H1 (cell line): ENCODE measurements around the gene CCDC40. TPM values are rescaled to one million over a fixed set of nuclear protein-coding genes. Genes with fewer than 3 reads are reported as not detected.

Experiments
- CTCF ChIA-PET: fragments of 300-600 bp; sonication (Branson Sonifier 250); formaldehyde crosslinking; loops from one replicate; lab custom pipeline; 2021; ENCODE audit not compliant: partially characterized antibody; lab: Charles Lee
- POLR2A ChIA-PET: fragments of 300-600 bp; sonication (Branson Sonifier 250); formaldehyde crosslinking; loops from one replicate; lab custom pipeline; 2021; ENCODE audit warnings: inconsistent platforms; ENCODE audit not compliant: partially characterized antibody; lab: Charles Lee
- DNase-seq, 2 experiments: peaks; one replicate each; pipeline versions ENCODE4 v3.0.0 to v3.0.0-alpha.2; 2010 to 2022; ENCODE audit warnings: low spot score in 2 of 2, low read depth in 1 of 2, mixed read lengths in 1 of 2
- FAIRE-seq: peaks from 2 replicates; lab custom pipeline; 2011; peaks lifted over from hg19 to GRCh38; lab: Jason Lieb, UNC
- H2AFZ ChIP-seq: 2 replicates; pipeline ENCODE4 v1.8.1; 2012; ENCODE audit warnings: low read length, inconsistent platforms
- H2AK5ac ChIP-seq: 2 replicates; pipeline ENCODE4 v1.6.1; 2013; ENCODE audit warnings: low read depth, low read length
- H2BK120ac ChIP-seq: replicated peaks from 2 replicates; pipeline ENCODE3; 2013; ENCODE audit warnings: low read depth, low read length, inconsistent platforms
- H2BK12ac ChIP-seq: 2 replicates; pipeline ENCODE4 v1.6.1; 2013; ENCODE audit warnings: low read depth, low read length
- H2BK15ac ChIP-seq: 2 replicates; pipeline ENCODE4 v1.6.1; 2013; ENCODE audit warnings: low read length
- H2BK20ac ChIP-seq: 2 replicates; pipeline ENCODE4 v1.6.1; 2013; ENCODE audit warnings: low read length
- H2BK5ac ChIP-seq: 2 replicates; pipeline ENCODE4 v1.6.1; 2013; ENCODE audit warnings: low read depth, low read length
- H3K14ac ChIP-seq: 2 replicates; pipeline ENCODE4 v1.6.1; 2013; ENCODE audit warnings: inconsistent platforms; ENCODE audit not compliant: insufficient read length
- H3K18ac ChIP-seq: 2 replicates; pipeline ENCODE4 v1.6.1; 2013; ENCODE audit warnings: low read length; ENCODE audit errors: extremely low read depth
- H3K23ac ChIP-seq: 2 replicates; pipeline ENCODE4 v1.6.1; 2013; ENCODE audit warnings: inconsistent platforms; ENCODE audit not compliant: insufficient read length
- H3K23me2 ChIP-seq: 2 replicates; pipeline ENCODE4 v1.6.1; 2013; ENCODE audit warnings: low read depth, low read length
- H3K27ac ChIP-seq: 2 replicates; pipeline ENCODE4 v1.6.1; 2011; ENCODE audit warnings: low read depth, low read length, inconsistent platforms
- H3K27me3 ChIP-seq, 4 experiments: replicated peaks in 1 of 4; 1 replicate in 1 of 4; 2 replicates in 3 of 4; pipeline versions ENCODE4 v1.6.1 to v1.8.1; 2011 to 2013; ENCODE audit warnings: low read length in 3 of 4, mild to moderate bottlenecking in 3 of 4, inconsistent platforms in 2 of 4, mixed read lengths in 2 of 4, moderate library complexity in 1 of 4; ENCODE audit not compliant: control insufficient read depth in 3 of 4, insufficient read depth in 3 of 4; ENCODE audit errors: extremely low read depth in 1 of 4
- H3K36me3 ChIP-seq, 4 experiments: 2 replicates each; pipeline versions ENCODE4 v1.6.1 to v1.8.1; 2011 to 2013; ENCODE audit warnings: mild to moderate bottlenecking in 4 of 4, low read length in 3 of 4, moderate library complexity in 2 of 4, control low read depth in 1 of 4, inconsistent platforms in 1 of 4; ENCODE audit not compliant: insufficient read depth in 4 of 4, control insufficient read depth in 2 of 4
- H3K4ac ChIP-seq: replicated peaks from 2 replicates; pipeline ENCODE3; 2013; ENCODE audit warnings: low read length, low read depth, mixed read lengths, inconsistent platforms; ENCODE audit not compliant: insufficient read length
- H3K4me1 ChIP-seq, 4 experiments: replicated peaks in 1 of 4; 1 replicate in 1 of 4; 2 replicates in 3 of 4; pipeline versions ENCODE4 v1.6.1 to v1.8.1; 2011 to 2013; ENCODE audit warnings: low read length in 3 of 4, inconsistent platforms in 2 of 4, mixed read lengths in 1 of 4; ENCODE audit not compliant: insufficient read depth in 4 of 4, control insufficient read depth in 3 of 4
- H3K4me2 ChIP-seq, 2 experiments: 2 replicates each; pipeline versions ENCODE4 v1.6.1 to v1.8.1; 2011 to 2013; ENCODE audit warnings: low read depth in 2 of 2, low read length in 2 of 2, control low read depth in 1 of 2, inconsistent platforms in 1 of 2, mild to moderate bottlenecking in 1 of 2; ENCODE audit not compliant: insufficient read depth in 1 of 2
- H3K4me3 ChIP-seq, 4 experiments: fragments of 200-600, 300-600 bp in 1 of 4; sonication (generic), shearing (Covaris generic), sonication (Bioruptor Twin) in 1 of 4; 2 replicates each; pipeline versions ENCODE4 v1.5.1 to v1.8.1; 2011 to 2016; ENCODE audit warnings: low read length in 4 of 4, low read depth in 3 of 4, control low read depth in 2 of 4, inconsistent platforms in 2 of 4, mild to moderate bottlenecking in 2 of 4, mixed read lengths in 1 of 4, moderate library complexity in 1 of 4; ENCODE audit not compliant: insufficient read depth in 2 of 4; ENCODE audit errors: extremely low read depth in 1 of 4
- H3K56ac ChIP-seq: replicated peaks from 2 replicates; pipeline ENCODE3; 2013; ENCODE audit warnings: low read depth, mild to moderate bottlenecking, mixed read lengths, low read length, inconsistent platforms; ENCODE audit not compliant: insufficient read length
- H3K79me1 ChIP-seq: 2 replicates; pipeline ENCODE4 v1.6.1; 2013; ENCODE audit warnings: low read depth, low read length, control low read depth
- H3K79me2 ChIP-seq, 2 experiments: 2 replicates each; pipeline versions ENCODE4 v1.6.1 to v1.8.1; 2012 to 2013; ENCODE audit warnings: low read length in 2 of 2, mild to moderate bottlenecking in 2 of 2, inconsistent platforms in 1 of 2; ENCODE audit not compliant: insufficient read depth in 2 of 2, control insufficient read depth in 1 of 2
- H3K9ac ChIP-seq, 4 experiments: replicated peaks in 1 of 4; 1 replicate in 1 of 4; 2 replicates in 3 of 4; pipeline versions ENCODE4 v1.6.1 to v1.8.1; 2011 to 2013; ENCODE audit warnings: low read depth in 3 of 4, low read length in 3 of 4, control low read depth in 2 of 4, mild to moderate bottlenecking in 2 of 4, moderate library complexity in 2 of 4, inconsistent platforms in 1 of 4; ENCODE audit errors: extremely low read depth in 1 of 4
- H3K9me3 ChIP-seq, 2 experiments: 2 replicates each; pipeline versions ENCODE4 v1.6.1 to v1.8.1; 2012 to 2013; ENCODE audit warnings: mild to moderate bottlenecking in 2 of 2, moderate library complexity in 2 of 2, control low read depth in 1 of 2, inconsistent platforms in 1 of 2, low read depth in 1 of 2, low read length in 1 of 2, mixed read lengths in 1 of 2; ENCODE audit not compliant: insufficient read depth in 2 of 2
- H4K20me1 ChIP-seq, 2 experiments: replicated peaks in 1 of 2; 2 replicates each; pipeline versions ENCODE3 to v1.8.1; 2011 to 2013; ENCODE audit warnings: inconsistent platforms in 2 of 2, low read length in 2 of 2, mild to moderate bottlenecking in 1 of 2; ENCODE audit not compliant: insufficient read depth in 2 of 2, control insufficient read depth in 1 of 2
- H4K5ac ChIP-seq: 2 replicates; pipeline ENCODE4 v1.6.1; 2013; ENCODE audit warnings: low read length, low read depth, mixed read lengths, inconsistent platforms; ENCODE audit not compliant: insufficient read length
- H4K8ac ChIP-seq: 2 replicates; pipeline ENCODE4 v1.8.0; 2013; ENCODE audit warnings: mild to moderate bottlenecking, moderate library complexity, low read length, inconsistent platforms; ENCODE audit not compliant: insufficient read depth; ENCODE audit errors: extremely low read depth
- H4K91ac ChIP-seq: replicated peaks from 2 replicates; pipeline ENCODE3; 2013; ENCODE audit warnings: low read length, mixed read lengths, inconsistent platforms; ENCODE audit not compliant: insufficient read length
- CHD2 ChIP-seq: IDR thresholded peaks from 2 replicates; pipeline ENCODE4 v1.6.1; 2012; ENCODE audit warnings: low read length, improper control_type of control experiment
- WGBS, 2 experiments: shearing (Covaris generic) in 1 of 2; methylation state at CpG; one replicate each; pipeline versions ENCODE4 v1.1.6 to v1.1.7; 2013 to 2015; ENCODE audit warnings: low lambda C conversion rate in 2 of 2, mixed read lengths in 2 of 2, inconsistent platforms in 1 of 2, low coverage in 1 of 2, missing lambda C conversion rate in 1 of 2; ENCODE audit not compliant: insufficient replicate concordance in 2 of 2, insufficient coverage in 1 of 2, insufficient read length in 1 of 2; ENCODE audit errors: extremely low coverage in 1 of 2, missing lambda C conversion rate in 1 of 2; 5-methylcytosine and 5-hydroxymethylcytosine counted together
- polyA plus RNA-seq, 7 experiments: library from polyadenylated mRNA; depleted of rRNA in 3 of 7; stranded (reverse) in 5 of 7; unstranded in 2 of 7; fragments of >200 nt in 5 of 7; fragments of 200-250 nt in 2 of 7; gene quantifications; 1 replicate in 5 of 7; 2 replicates in 1 of 7; 4 replicates in 1 of 7; pipeline versions ENCODE4 v1.2.1 to v1.2.3, GENCODE V29; 2011 to 2013; ENCODE audit warnings: missing spikeins in 2 of 7, mixed read lengths in 2 of 7
- total RNA-seq: library from RNA; stranded (reverse); fragmentation: NEBNext Ultra II Directional; extraction: Animal tissue kit (Norgen Biotek cat#: 25700); gene quantifications from 2 replicates; pipeline ENCODE4 v1.2.1, GENCODE V29; 2021

The CCDC40 gene
- total and polyA plus RNA-seq, 2 of the 8 experiments (the other 6 are each of a cell fraction or from before 2014, with no cell fraction given), result 4.1 to 11.5 TPM

DNA sequence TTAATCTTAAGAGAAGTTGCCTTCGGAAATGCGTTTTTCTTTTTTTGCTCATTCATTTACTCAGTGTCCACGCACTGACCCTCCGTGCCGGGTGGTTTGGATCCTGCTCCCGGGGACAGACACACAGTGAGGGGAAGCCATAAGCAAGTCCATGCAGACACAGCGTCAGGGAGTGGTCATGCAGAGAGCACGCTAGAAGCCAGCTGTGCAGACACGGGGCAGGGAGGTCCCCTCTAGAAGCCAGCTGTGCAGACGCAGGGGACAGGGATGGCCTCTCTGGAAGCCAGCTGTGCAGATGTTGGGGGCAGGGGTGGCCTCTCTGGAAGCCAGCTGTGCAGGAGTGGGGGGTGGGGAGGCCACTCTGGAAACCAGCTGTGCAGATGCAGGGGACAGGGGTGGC lies 69.7 kb downstream of the CCDC40 start:
- POLR2A ChIA-PET, result interaction anchor here (0.7 kb wide), 1 partner anchor 40 kb away, joined by 3 read pairs; no protein-coding TSS in a partner anchor

More for the DNA sequence above, 69.7 kb downstream of the CCDC40 start:
- H2BK12ac ChIP-seq, result no peak overlapping the region
- H3K14ac ChIP-seq, result no peak overlapping the region
- no peak overlapping the region for H3K9ac ChIP-seq
- H3K23ac ChIP-seq, result no peak overlapping the region
- H3K18ac ChIP-seq, result no peak overlapping the region
- CTCF ChIA-PET, result interaction anchor here (0.6 to 1.6 kb wide), 3 partner anchors 22 to 89 kb away, joined by 3 to 8 read pairs (median 3); no protein-coding TSS in a partner anchor
- H3K27ac ChIP-seq, result no peak overlapping the region
- no peaks in the 10 kb centered on the region for H3K36me3 ChIP-seq
- WGBS, 2 experiments, result 88% methylated on average over 10 of the region's 10 CpGs; no CpG with 5 or more reads in 1 of the 2 experiments
- peaks cover 8% of the 10 kb centered on the region; the same call in 1 of the 2 replicates for H3K23me2 ChIP-seq
- H2AFZ ChIP-seq, result no peak overlapping the region
- FAIRE-seq (no peak), DNase-seq (no peak)
- no peak overlapping the region for H2BK20ac ChIP-seq
- H4K8ac ChIP-seq, result no peak overlapping the region
- no peak for TF ChIP-seq CHD2
- no peak overlapping the region for H3K56ac ChIP-seq
- no peak overlapping the region for H3K4me2 ChIP-seq
- no peak overlapping the region for H4K5ac ChIP-seq
- H4K20me1 ChIP-seq, result no peaks in the 10 kb centered on the region
- no peaks in the 10 kb centered on the region for H3K9me3 ChIP-seq
- H2BK120ac ChIP-seq, result no peak overlapping the region
- H3K4me1 ChIP-seq, result peaks cover 0 to 7% (median 1%) of the 10 kb centered on the region in 4 experiments; a peak in 4 of 7 replicates
- H3K79me1 ChIP-seq, result no peaks in the 10 kb centered on the region; the same call in 1 of the 2 replicates
- H3K79me2 ChIP-seq, result no peaks in the 10 kb centered on the region
- H2BK5ac ChIP-seq, result no peak overlapping the region
- no peak overlapping the region for H2AK5ac ChIP-seq
- H3K4me3 ChIP-seq, result no peak overlapping the region
- peaks cover 0 to 4% (median 0%) of the 10 kb centered on the region in 4 experiments; a peak in 1 of 7 replicates for H3K27me3 ChIP-seq
- no peak overlapping the region for H4K91ac ChIP-seq
- H2BK15ac ChIP-seq, result no peak overlapping the region
- no peak overlapping the region for H3K4ac ChIP-seq
